Measurements from ENCODE around the gene SPATA32.
A peak's percentile ranks its signal among the peaks of the same experiment; 100 is the strongest.

Gene SPATA32

DNA sequence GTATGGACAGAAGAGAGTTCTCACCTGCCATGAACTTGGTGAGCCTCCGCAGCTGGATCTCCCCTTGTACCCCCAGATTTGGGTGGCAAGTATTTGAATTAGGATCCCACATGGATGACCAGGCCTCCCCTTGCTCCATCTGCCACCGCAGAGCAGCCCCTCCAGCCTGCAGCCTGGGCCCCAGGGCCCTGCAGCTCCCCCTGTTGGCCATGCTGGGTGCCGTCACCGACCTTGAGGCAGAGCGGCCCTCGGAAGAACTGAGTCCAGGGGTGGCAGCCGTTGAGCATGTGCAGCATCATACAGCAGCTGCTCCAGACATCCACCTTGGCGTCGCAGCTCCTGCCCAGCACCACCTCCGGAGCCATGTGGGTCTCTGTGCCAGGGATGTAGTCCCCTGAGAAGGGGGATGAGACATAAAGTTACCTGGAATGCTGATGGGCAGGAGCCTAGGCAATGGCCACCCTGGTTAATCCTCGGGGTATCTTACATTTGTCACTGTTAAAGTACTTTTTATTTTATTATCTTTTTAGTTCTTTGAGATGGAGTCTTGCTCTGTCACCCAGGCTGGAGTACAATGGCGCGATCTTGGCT lies 9.0 kb upstream of the SPATA32 start:
- Mint-ChIP-seq H3K4me1 (ENCODE audit: low read depth) (no peaks in the 10 kb centered on the region), H3K36me3 (ENCODE audit: low read depth) (peaks cover 57% of the 10 kb centered on the region), H3K9me3 (no peaks in the 10 kb centered on the region), H3K27ac (no peak overlapping the region), H3K27me3 (ENCODE audit: low read depth) (no peaks in the 10 kb centered on the region), H3K4me3 (no peak overlapping the region)
- DNase-seq (ENCODE audit: low spot score): no peak

DNA sequence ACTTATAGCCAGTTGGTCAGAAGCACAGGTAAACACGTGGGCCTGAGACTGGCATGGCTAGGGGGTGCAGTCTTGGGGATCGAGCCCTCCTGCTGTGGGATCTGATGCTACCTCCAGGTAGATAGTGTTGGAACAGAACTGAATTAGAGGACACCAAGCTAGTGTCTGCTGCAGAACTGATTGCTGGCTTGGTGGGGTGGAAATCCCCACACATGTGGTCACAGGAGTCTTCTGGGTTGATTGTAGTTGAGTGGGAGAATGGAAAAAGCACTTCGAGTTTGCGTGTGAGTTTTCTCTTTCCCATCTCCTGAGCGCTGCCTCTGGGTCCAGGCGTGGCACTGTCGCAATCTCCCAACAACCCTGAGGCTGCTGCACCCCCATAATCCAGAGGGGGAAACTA lies 8.0 kb upstream of the SPATA32 start:
- peak; percentile 31 for DNase-seq (ENCODE audit: low spot score)
- Mint-ChIP-seq H3K27ac (peak overlapping the region; percentile 15), H3K27me3 (ENCODE audit: low read depth) (no peaks in the 10 kb centered on the region), H3K36me3 (ENCODE audit: low read depth) (peaks cover 59% of the 10 kb centered on the region), H3K9me3 (no peaks in the 10 kb centered on the region), H3K4me3 (no peak overlapping the region), H3K4me1 (ENCODE audit: low read depth) (no peaks in the 10 kb centered on the region)

DNA sequence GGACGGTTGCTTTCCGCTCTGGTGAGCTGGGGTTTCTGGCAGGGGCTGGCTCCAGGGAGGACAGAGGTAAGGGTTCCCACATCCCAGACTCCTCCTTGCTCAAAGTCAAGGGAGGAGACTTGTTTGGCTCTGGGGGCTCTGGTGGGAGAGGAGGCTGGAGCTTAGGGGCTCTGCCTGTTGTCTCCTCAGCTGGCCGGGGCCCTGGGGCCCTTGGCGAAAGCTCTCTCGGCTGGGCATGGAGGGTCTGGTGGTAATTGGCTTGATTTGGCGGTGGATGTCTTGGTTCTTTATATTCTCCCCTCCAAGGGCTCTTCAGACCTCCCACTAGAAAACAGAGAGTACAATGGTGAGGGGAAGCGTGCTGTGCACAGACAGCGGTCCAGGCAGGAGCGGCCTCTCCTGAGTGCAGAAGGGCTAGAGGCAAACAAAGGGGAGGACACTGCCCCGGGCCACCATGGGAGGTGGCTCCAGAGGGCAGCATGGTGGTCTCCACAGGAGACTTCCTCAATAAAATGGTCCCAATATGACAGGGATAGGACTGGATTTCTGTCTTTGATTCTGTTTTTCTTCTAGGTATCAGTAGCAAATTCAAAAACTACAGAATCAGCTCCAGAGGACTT lies 5.7 kb upstream of the SPATA32 start:
- H3K27me3 Mint-ChIP-seq (ENCODE audit: low read depth): no peaks in the 10 kb centered on the region
- H3K4me1 Mint-ChIP-seq (ENCODE audit: low read depth): peaks cover 6% of the 10 kb centered on the region
- peaks cover 59% of the 10 kb centered on the region for H3K36me3 Mint-ChIP-seq (ENCODE audit: low read depth)
- peak overlapping the region; percentile 64 for H3K27ac Mint-ChIP-seq
- DNase-seq (ENCODE audit: low spot score): no peak
- H3K9me3 Mint-ChIP-seq: no peaks in the 10 kb centered on the region
- no peak overlapping the region for H3K4me3 Mint-ChIP-seq

DNA sequence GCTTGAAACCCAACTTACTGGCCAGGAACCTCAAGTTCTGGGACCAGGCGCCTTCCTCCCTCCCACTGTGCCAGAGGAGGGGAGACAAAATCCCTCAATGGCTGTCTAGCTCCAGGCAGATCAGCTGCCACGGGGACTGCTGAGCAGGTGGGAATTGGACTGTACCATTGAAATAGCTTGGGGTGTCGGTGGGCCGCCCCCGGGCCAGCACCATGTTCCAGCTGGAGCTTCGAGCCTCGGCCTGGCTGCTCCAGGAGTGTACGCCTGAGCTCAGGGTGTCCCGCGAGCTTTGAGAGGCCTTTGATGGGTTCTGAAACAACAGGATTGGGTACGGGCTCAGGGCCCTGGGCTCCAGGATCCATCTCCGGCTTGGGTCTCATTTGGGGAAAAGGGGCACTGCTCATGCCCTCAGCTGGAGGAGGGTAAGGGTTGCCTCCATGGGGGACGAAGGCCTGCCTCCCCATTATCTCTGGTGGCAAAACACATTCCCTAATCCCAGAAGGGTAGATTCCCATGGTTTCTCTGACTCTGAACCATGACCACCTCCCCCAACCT lies 4.6 kb upstream of the SPATA32 start:
- peaks cover 8% of the 10 kb centered on the region for H3K4me1 Mint-ChIP-seq (ENCODE audit: low read depth)

DNA sequence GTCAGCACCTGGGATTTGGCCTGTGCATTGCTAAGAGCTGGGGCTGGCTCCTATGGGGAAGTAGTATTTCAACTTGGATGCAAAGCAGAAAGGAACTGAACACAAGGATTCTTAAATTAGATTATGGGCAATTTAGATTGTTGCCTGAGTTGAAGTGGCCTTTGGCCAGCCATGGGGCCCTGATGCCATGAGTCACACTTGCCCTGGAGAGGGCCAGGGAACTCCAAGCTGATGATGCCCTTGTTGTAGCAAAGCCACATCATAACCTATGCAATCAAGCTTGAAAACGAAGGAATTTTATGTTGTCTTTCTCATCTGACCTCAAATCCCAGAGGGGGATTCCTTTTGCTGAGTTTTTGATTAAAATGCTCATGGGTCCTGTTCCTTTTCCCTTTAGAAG lies 3.9 kb upstream of the SPATA32 start:
- no peak overlapping the region for H3K27ac Mint-ChIP-seq
- H3K4me3 Mint-ChIP-seq: no peak overlapping the region
- peaks cover 11% of the 10 kb centered on the region for H3K4me1 Mint-ChIP-seq (ENCODE audit: low read depth)
- no peak for DNase-seq (ENCODE audit: low spot score)
- no peaks in the 10 kb centered on the region for H3K27me3 Mint-ChIP-seq (ENCODE audit: low read depth)
- H3K9me3 Mint-ChIP-seq: no peaks in the 10 kb centered on the region
- peaks cover 58% of the 10 kb centered on the region for H3K36me3 Mint-ChIP-seq (ENCODE audit: low read depth)

More for the DNA sequence above, 4.6 kb upstream of the SPATA32 start:
- no peak for DNase-seq (ENCODE audit: low spot score)
- H3K9me3 Mint-ChIP-seq: no peaks in the 10 kb centered on the region
- no peak overlapping the region for H3K4me3 Mint-ChIP-seq
- peak overlapping the region; percentile 26 for H3K27ac Mint-ChIP-seq
- peaks cover 61% of the 10 kb centered on the region for H3K36me3 Mint-ChIP-seq (ENCODE audit: low read depth)
- H3K27me3 Mint-ChIP-seq (ENCODE audit: low read depth): no peaks in the 10 kb centered on the region

DNA sequence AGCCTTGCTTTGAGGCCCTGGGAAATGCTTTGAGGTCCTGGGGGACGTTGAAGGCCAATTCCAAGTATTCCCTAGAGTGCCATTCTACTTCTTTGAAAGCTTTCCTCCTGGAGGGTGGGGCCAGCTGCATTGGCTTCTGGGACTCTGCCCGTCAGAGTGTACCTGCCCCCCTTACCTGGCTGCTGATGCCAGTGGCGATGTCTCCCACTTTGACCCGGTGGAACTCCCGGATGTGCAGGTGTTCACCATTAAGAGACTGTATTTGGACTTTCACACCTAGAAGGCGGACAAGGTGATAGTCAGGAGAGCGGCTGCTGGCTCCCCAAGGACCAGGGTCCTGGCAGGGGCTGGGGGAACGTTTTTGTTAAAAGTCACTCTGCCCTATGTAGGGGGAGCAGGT lies 3.1 kb upstream of the SPATA32 start:
- Mint-ChIP-seq H3K27me3 (ENCODE audit: low read depth) (no peaks in the 10 kb centered on the region), H3K27ac (no peak overlapping the region), H3K4me3 (no peak overlapping the region), H3K4me1 (ENCODE audit: low read depth) (peaks cover 11% of the 10 kb centered on the region), H3K36me3 (ENCODE audit: low read depth) (peaks cover 50% of the 10 kb centered on the region), H3K9me3 (no peaks in the 10 kb centered on the region)
- no peak for DNase-seq (ENCODE audit: low spot score)

DNA sequence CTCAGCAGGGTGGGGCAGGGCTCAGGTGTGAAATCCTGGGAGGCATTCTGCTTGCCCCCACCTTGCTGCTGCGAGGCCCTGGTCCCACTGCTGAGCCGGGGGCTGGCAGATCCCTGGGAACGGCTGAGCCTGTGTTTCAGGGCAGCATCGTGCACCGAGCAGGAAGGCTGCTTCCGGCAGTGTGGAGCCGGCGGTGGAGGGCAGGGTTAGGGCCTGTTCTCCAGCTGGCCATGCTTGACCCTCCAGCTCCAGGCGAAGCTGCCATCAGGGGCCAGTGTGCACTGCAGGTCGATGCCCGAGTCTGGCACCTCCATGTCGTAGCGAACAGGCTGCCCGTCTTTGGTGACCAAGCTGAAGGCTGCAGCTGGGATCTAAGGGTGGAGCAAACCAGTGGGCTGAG lies 2.5 kb upstream of the SPATA32 start:
- no peaks in the 10 kb centered on the region for H3K9me3 Mint-ChIP-seq
- DNase-seq (ENCODE audit: low spot score): no peak
- H3K27me3 Mint-ChIP-seq (ENCODE audit: low read depth): no peaks in the 10 kb centered on the region
- H3K4me3 Mint-ChIP-seq: no peak overlapping the region
- H3K27ac Mint-ChIP-seq: no peak overlapping the region
- peaks cover 45% of the 10 kb centered on the region for H3K36me3 Mint-ChIP-seq (ENCODE audit: low read depth)
- H3K4me1 Mint-ChIP-seq (ENCODE audit: low read depth): peaks cover 11% of the 10 kb centered on the region

DNA sequence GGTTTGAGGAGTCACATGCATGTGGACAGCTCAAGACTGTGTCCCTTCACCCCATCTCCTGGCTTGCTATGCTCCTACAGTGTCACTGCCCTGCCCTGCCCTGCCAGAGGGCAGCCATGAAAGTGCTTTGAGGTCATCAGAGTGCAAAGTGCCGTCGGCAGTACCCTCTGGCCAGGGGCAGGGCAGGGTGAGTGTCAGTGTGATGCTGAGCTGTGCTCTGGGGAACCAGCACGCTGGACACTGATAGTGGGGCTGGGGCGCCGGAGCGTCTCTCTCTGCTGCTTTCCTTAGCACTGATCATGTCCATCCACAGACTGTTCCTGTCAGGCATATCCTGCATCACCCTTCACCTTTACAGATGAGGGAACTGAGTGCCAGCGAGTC lies 1.6 kb upstream of the SPATA32 start:
- Mint-ChIP-seq H3K9me3 (no peaks in the 10 kb centered on the region), H3K4me3 (no peak overlapping the region), H3K4me1 (ENCODE audit: low read depth) (peaks cover 12% of the 10 kb centered on the region), H3K27ac (no peak overlapping the region), H3K36me3 (ENCODE audit: low read depth) (peaks cover 36% of the 10 kb centered on the region), H3K27me3 (ENCODE audit: low read depth) (no peaks in the 10 kb centered on the region)
- DNase-seq (ENCODE audit: low spot score): no peak

DNA sequence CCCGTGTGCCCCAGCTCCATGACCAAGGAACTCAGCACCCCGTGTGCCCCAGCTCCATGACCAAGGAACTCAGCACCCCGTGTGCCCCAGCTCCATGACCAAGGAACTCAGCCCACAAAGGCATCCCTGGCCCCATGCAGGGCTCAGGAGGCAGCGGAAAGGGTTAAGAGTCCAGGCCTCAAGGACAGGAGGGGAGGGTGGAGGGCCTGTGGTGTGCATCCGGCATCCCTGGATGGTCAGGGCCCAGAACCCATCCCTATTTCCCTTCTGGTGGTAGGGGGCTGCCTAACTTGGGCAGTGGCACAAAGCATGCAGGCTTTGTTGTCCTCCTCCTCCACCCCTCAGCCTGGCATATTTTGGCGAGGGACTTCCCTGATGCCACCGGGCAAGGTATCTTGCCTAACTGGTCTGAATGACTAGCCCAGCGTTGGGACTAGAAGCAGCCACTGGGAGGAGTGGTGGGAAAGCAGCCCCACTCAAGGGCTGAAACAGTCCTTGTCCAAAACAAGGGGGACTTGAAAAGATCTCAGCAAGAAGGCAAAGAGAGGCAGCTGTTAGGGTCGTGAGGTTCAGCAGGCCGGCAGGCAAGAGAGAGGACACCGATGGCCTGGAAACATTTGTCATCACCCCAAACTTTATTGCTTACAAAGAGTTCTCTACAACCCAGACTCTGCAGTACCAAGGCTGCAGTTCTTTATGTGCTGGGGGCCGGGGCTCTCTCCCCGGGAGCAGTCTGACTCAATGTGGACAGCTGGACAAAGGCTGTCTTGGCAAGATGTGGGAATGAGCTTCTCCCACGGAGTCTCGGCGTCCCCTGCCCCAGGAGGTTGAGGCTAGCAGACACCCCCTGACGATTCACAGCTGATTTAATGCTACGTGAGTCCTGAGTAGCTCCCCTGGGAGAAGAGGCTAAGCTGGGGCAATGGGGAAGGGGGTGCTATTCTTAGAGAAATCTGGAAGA lies 902 bp upstream of the SPATA32 start:
- DNase-seq (ENCODE audit: low spot score): no peak
- Mint-ChIP-seq H3K4me3 (peak overlapping the region; percentile 75), H3K4me1 (ENCODE audit: low read depth) (peaks cover 12% of the 10 kb centered on the region), H3K27me3 (ENCODE audit: low read depth) (no peaks in the 10 kb centered on the region), H3K27ac (peak overlapping the region; percentile 83), H3K9me3 (no peaks in the 10 kb centered on the region), H3K36me3 (ENCODE audit: low read depth) (peaks cover 31% of the 10 kb centered on the region)

DNA sequence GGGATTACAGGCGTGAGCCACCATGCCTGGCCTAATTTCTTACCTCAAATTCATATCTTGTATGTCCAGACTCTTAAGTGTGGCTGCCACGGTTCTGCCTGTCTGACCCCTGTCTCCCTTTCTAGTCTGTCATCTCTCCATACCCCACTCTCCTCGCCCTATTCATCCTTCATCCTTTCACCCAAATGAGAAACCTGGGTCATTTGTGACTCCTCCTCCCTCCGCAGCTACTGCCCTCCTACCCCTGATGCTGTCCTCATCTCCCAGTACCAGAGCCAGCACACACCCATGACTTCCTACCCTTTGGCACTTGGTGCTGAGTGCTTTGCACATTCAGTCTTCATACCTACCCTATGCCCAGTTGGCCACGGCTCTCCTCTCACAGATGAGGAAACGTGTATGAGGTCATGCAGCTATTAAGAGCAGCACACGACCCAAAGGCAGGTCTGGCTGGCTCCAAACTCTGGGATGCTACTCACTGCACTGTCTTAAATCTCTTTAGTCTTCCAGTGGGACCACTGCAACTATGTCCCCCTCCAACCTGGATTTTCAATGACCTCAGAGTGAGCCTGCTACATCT lies 1.6 kb downstream of the SPATA32 start:
- Mint-ChIP-seq H3K9me3 (no peaks in the 10 kb centered on the region), H3K4me1 (ENCODE audit: low read depth) (peaks cover 21% of the 10 kb centered on the region), H3K36me3 (ENCODE audit: low read depth) (peaks cover 18% of the 10 kb centered on the region), H3K27me3 (ENCODE audit: low read depth) (no peaks in the 10 kb centered on the region), H3K4me3 (no peak overlapping the region), H3K27ac (peak overlapping the region; percentile 16)
- DNase-seq (ENCODE audit: low spot score): no peak

DNA sequence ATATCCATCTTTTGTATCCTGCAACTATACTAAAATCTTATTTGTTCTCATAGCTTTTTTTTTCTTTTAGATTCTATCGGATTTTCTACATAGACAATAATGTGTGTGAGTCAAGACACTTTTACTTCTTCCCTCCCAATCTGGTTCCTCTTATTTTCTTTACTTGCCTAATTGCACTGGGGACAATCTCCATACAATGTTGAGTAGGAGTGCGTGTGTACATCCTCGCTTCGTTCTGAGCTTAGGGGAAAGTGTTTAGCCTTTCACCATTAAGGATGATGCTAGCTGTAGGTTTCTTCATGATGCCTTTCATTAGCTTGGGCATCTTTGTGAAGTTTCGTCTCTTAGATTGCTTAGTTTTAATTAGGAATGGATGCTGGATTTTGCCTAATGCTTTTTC lies 2.9 kb downstream of the SPATA32 start:
- Mint-ChIP-seq H3K27ac (no peak overlapping the region), H3K4me1 (ENCODE audit: low read depth) (peaks cover 21% of the 10 kb centered on the region), H3K36me3 (ENCODE audit: low read depth) (peaks cover 13% of the 10 kb centered on the region), H3K27me3 (ENCODE audit: low read depth) (no peaks in the 10 kb centered on the region), H3K9me3 (no peaks in the 10 kb centered on the region), H3K4me3 (no peak overlapping the region)
- no peak for DNase-seq (ENCODE audit: low spot score)

DNA sequence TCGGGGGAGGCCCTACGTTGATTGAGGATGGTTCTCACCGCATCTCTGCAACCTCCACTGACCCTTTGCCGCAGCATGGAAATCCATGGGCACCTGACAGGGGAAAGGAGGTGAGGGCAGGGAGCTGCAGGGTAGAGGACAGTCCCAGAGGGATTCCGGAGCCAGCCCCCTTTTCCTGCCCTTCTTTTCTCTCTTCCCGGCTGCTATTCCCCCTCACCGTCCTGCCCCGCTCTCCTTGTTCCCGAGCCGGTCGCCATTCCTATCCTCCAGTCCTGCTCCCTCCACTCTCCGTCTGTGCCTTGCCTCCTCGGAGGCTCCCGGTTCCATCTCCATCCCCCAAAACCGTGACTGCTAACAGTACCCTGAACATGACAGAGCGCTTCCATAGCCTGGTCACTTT lies 4.8 kb downstream of the SPATA32 start:
- H3K36me3 Mint-ChIP-seq (ENCODE audit: low read depth): peaks cover 8% of the 10 kb centered on the region
- no peak for DNase-seq (ENCODE audit: low spot score)
- H3K4me1 Mint-ChIP-seq (ENCODE audit: low read depth): peaks cover 26% of the 10 kb centered on the region
- no peak overlapping the region for H3K4me3 Mint-ChIP-seq
- no peaks in the 10 kb centered on the region for H3K9me3 Mint-ChIP-seq
- peak overlapping the region; percentile 43 for H3K27ac Mint-ChIP-seq
- no peaks in the 10 kb centered on the region for H3K27me3 Mint-ChIP-seq (ENCODE audit: low read depth)

DNA sequence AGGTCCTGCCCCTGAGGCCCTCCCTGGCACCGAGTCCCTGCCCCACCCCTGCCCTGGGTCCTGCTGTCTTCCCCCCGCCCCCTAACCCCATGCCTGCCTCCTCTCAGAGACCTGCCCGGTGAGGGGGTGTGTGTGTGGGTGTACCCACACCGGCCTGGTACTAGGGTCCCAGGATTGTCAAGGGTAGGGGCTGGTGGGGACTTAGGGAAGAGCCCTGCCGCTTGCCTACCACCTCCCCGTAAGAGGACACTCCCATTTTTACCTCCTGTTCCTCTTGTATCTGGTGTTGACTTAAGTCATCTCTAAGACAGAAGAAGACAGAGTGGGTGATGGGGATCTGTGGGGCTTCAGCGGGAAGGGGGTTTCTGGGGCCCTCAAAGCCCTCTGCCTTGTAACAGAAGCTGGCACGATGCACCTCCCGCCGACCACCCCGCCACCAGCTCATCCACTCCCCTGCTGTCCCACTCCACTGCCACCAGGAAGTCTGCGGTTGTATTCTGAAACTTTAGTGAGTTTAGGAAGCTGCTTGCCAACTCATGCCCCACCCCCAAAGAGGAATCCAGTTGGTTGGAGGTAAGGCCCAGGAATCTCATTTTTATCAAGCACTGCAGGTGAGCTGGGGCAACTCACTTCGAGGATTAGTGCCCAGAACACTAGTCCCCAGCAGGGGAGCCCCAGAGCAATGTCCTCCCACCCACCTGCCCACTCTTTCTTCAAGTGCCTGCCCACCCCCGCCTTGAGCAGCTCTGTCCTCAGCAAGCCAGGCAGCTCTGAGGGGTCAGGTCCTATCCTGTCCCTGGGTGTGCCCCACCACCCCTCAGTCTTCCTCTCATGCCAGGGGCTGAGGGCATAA lies 5.6 kb downstream of the SPATA32 start:
- Mint-ChIP-seq H3K27ac (peak overlapping the region; percentile 22), H3K4me3 (peak overlapping the region; percentile 34), H3K4me1 (ENCODE audit: low read depth) (peaks cover 26% of the 10 kb centered on the region), H3K27me3 (ENCODE audit: low read depth) (no peaks in the 10 kb centered on the region), H3K9me3 (no peaks in the 10 kb centered on the region), H3K36me3 (ENCODE audit: low read depth) (peaks cover 6% of the 10 kb centered on the region)
- DNase-seq (ENCODE audit: low spot score): no peak

Measured in T-helper 2 cell treated with Interferon-gamma antibody and Interleukin-4, amounts not matched to agents 5 μg/mL and 100 μg/mL, for 36 hours (primary cell).